Posterior cingulate gyrus (tissue), 11 donors: ENCODE measurements around the gene PAQR7.

Experiments used
- DNase-seq, 10 donors: peaks; one replicate each; pipeline versions ENCODE4 v3.0.0 to v3.0.0-alpha.2; 2020 to 2021; ENCODE audit warnings: mixed read lengths in 3 of 10
- intact Hi-C: fragments of 100-400 bp; cut with DNase I; formaldehyde crosslinking; loops from one replicate; pipeline ENCODE4 v1.15.1; 2023

The PAQR7 gene

DNA sequence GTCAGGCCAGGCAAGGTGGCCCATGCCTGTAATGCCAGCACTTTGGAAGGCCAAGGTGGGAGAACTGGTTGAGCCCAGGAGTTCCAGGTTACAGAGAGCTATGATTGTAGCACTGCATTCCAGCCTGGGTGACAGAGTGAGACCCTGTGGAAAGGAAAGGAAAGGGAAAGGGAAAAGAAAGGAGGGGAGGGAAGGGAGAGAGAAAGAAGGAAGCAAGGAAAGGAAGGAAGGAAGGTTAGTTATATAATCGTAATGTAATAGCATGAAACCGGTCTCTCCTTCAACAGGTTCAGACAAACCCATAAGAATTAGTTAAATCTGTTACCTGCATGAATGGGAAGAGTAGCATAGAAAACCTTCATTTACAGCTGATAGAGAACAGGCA is 1.2 kb upstream of the PAQR7 start:
- intact Hi-C loops, result no loop called here
- no peak for DNase-seq

DNA sequence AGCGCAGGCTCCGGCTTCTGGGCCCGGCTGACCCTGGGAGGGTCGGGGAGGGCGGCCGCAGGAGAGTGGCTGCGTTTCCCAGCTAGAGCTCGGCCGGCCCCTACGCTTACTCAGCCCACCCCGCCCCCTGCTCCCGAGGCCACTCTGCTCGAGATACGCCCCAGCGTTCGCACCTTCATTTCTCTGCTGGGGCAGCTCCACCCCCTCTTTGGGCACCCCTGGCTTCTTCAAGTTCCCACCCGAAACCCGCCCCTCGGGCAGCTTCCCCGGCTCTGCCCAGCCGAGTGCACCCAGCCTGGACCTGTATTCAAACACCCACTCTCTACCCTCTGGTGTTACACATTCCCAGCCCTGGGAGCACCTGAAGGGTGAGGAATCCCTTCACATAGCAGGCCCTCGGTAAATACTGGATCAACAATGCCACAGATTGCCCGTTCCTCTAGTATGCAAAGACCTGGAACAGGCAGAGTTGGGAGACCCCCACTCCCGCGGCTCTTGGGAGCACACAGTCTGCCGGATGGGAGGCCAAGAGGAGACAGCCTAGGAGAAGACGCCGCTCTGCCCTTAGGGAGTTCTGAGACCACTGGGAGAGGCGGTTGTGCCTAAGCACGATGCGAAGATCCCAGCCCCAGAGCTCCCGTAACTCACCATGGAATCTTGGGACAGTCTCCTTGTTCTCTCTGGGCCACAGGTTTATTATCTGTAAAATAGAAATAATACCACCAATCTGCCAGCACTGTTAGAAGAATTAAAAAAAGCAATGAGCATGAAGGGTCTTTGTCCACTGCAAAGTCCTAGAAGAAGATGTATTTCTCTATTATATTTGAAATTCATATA is 566 bp upstream of the PAQR7 start:
- peak in 1 of 10 donors; percentile 81 for DNase-seq
- intact Hi-C loops, result no loop called here

DNA sequence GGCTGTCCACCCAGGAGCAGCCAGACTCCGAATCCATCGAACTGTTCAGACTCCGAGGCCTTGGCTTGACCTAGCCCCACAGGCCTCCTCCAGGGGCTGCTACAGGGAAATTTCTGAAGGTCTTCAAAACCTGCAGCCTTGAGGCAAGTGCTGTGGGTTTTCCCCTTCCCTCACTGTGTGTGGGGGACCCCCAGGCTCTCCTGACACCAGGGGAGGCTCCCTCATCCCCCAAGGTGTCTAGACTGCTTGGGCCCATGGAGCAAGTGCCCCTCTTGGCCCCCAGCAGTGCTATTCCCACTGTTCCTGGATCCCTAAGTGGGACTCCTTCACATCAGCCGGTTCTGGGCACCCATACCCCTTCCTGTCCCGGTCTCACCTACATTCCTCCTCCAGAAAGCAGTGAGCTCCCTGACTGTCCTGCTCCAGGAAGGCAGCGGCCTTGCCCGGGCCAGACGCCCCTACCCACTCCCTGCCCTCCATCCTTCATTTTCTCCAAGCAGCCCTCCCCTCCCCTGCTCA is 814 bp downstream of the PAQR7 start:
- intact Hi-C loops, result no loop called here
- no peak for DNase-seq

DNA sequence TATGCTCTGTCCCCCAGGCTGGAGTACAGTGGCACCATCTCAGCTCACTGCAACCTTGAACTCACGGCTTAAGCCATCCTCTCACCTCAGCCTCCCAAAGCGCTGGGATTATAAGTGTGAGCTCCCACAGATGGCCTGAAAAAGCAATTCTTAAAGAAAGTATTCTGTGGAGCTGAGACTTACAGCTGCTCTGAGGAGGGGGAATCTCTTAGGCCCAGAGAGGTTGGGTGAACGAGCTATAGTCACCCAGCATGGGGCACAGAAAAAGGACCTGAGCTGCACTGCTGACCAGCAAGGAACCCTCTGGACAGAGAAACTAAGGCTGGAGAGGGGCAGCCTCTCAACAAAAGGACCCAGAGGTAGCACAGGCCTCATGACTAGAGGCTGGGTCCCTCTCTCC is 1.3 kb downstream of the PAQR7 start:
- intact Hi-C loops, result no loop called here

DNA sequence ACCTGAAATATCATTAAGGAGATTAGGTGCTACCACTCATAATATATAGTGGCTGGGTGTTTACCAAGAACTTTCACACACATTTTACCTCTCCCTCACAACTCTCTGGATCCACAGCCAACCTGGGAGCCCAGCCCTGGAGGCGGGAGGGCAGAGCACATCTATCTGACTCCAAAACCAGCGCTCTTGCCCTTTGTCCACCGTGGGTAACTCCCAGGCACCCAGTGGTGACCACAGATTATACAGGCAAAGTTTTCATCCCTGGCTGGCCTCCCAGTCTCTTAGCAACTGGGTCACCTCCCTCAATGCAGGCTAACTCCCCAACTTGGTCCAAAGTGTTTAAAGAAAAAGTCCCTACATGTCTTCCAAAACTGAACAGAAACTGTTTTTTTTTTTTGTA is 2.4 kb downstream of the PAQR7 start:
- intact Hi-C loops, result no loop called here
- peak in 1 of 10 donors; percentile 50 for DNase-seq

More for the DNA sequence above, 1.3 kb downstream of the PAQR7 start:
- peak in 1 of 10 donors; percentile 36 for DNase-seq

DNA sequence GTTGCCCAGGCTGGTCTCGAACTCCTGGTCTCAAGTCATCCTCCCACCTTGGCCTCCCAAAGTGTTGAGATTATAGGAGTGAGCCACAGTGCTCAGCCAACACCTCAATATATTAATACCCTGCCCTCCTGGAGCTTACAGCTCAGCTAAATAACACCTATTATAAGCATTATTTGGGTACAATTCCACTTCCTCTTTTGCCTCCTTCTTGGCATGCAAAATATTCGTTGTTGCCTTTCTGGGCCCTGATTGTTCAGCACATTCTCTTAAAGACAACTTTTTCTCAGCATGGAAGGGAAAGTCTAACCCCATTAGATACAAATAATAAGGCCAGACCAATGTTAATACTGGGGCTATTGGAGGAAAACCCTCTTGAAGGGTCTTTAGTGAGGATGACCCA is 2.8 kb downstream of the PAQR7 start:
- DNase-seq, result no peak
- intact Hi-C loops, result no loop called here

DNA sequence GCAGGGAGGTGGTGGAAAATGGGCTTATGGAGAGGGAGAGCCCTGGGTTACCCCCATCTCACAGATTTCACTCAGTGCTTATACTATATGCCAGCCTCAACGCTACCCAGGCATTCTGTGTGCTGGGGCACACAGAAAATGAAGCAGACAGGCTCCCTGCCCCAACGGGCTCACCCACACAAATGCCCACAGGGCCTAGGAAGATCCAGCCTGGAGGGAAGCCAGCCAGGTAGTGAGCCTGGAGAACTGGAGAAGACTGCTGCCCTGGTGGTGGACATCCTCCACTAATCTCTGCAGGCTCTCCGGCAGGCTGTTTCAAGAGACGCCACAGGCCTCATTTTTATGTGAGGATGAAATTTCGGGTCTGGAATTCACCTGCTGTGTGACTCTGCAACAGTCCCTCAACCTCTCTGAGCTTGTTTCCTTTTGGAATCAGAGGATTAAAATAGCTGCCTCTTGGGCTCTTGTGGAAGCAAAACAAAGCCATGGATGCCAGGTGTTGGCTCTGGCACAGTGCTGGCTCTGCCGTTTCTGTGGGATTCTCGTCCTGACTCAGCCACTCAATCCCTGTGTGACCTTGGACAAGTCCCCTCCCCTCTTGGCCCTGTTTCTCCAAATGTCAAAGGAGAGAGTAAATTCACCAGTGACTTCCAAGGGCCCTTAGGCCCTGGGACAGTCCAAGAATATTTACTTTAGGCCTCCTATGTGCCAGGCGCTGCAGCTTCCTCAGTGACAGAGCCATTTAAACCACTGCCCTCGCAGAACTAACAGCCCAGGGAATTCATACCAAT is 3.6 kb downstream of the PAQR7 start:
- peak in 1 of 10 donors; percentile 64 for DNase-seq
- intact Hi-C loops, result no loop called here

DNA sequence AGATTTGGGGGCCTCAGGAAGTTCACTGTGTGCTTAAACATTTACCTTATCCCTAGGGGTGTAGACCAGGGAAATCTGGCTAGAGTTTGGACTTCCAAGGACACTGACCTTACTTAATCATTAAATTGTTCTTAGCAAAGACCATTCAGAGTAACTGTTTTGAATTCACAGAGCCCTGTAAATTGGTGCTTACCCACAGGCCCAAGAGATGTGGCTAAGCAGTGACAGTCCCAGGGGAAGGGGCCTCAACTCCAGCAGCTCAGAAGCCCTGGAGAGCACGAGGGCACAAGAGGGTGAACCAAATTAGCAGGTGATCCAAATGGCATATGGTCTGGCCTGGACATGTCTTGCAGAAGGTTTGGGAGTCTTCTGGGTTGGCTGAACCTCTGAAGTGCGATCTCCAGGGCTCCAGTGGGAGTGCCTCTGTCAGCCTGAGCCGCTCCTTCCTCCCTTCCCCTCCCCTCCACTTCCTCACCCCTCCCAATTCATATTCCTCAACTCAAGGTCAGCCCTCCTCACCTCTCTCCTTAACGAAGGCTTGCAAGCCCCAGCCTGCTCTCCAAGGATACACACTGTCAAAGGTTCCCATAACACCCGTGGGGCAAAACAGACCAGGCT is 4.3 kb downstream of the PAQR7 start:
- DNase-seq, result peak in 1 of 10 donors; percentile 45
- intact Hi-C loops, result no loop called here

DNA sequence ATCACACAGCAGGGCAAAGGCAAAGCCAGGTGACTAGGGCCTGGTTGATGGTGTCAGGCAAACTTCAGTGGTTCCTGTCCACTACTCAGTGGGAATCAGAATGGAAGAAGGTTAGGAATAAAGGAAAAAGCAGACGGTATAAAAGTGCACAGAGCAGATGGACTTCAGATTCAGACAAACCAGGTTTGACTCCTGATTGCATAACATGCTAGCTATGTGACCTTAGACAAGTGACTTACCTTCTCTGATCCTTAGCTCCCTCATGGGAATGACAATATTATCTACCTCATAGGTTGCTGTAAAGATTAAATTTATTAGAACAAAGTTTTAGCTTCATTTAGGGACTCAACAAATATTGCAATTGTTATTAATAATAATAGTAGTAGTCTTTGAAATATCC is 4.9 kb downstream of the PAQR7 start:
- no peak for DNase-seq
- intact Hi-C loops, result no loop called here

DNA sequence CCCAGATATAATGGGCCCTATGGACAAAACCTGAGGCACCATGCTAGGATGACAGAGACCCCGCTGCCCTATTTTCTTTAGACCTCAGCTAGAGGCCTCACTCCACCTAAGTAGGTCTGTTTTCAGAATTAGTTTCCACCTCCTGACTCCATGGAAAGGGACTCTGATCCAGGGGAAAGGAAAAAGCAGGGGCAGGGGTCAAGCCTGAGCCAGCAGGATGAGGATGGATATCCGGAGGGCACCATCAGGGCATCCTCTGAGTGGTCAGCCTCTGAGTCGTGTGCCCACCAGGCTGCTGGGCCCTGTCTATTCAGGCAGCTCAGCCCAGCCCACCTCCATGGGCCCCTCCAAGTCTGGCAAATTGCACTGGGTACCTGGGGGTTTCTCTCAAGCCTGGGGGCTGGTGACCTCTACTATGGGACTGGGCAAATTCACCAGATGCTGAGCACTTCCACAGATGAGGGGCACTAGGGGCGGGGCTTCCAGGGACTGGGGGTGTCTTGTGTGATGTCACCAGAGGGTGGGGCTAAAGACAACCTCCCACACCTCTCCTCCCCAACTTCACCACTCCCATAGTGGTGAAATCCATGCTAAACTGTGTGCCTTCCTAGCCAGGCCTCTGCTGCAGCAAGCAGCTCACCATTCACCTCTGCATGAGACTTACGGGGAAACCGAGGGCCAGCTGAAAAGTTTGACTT is 5.5 kb downstream of the PAQR7 start:
- peak in 1 of 10 donors; percentile 77 for DNase-seq
- intact Hi-C loops, result no loop called here

DNA sequence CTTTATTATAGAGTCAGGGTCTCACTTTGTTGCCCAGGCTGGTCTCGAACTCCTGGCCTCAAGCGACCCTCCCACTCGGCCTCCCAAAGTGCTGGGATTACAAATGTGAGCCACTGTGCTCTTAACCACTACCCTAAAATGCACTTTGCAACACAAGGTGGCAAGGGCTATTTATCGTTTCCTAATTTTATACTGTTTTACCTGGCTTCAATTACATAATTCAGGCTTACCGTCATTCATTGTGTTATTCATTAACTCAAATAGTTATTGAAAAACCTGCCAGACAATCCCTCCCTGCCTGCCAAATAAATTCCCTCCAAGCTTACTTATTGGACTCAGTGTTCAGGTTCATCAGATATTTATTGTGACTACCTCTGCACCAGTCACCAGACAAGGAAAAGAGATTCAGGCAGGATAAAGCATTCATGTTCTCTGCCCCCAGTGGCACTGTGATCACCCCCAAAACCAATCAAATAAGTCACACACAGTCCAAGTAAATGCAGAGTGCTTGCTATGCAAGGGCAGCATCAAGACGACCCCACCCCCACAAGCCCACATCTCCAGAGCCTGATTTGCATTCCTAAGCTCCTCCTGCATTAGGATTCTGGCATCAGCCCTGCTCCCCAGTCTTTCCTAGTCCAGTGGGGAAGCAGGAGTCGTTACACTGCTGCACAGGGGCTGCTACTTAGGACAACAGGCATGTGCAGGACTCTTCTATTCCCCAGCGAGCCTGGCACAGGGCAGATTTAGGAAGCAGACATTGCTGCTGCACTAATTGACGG is 8.1 kb downstream of the PAQR7 start:
- peak in 1 of 10 donors; percentile 35 for DNase-seq
- intact Hi-C loops, result no loop called here

DNA sequence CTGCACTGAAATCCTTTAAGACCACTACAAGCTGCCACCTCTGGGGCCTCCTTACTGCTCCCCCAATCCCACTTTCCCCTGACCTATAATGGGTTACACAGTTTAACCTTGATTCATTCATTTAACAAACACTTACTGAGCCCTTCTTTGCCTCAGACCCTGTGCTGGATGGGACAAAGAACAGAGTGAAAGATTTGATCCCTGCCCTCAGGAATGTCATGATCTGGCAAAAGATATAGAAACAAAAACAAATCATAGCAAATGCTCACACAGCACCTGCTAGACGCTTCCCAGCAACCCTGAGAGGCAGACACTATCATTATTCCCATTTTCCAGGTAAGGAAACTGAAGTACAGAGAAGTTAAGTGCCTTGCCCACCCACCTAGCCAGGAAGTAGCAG is 9.2 kb downstream of the PAQR7 start:
- no peak for DNase-seq
- intact Hi-C loops, result no loop called here

DNA sequence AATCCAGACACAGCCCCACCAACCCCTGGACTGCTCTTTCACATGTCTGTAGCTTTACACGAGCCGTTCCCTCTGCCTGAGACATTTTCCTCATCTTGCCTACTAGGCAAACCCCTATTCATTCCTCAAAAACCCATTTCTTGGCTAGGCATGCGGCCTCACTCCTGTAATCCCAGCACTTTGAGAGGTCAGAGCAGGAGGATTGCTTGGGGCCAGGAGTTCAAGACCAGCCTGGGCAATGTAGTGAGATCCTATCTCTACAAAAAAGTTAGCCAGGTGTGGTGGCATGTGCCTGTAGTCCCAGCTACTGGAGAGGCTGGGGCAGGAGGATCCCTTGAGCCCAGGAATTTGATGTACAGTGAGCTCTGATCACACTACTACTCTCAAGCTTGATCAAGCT is 11.1 kb downstream of the PAQR7 start:
- DNase-seq, result peak in 1 of 10 donors; percentile 8
- intact Hi-C loops, result no loop called here

DNA sequence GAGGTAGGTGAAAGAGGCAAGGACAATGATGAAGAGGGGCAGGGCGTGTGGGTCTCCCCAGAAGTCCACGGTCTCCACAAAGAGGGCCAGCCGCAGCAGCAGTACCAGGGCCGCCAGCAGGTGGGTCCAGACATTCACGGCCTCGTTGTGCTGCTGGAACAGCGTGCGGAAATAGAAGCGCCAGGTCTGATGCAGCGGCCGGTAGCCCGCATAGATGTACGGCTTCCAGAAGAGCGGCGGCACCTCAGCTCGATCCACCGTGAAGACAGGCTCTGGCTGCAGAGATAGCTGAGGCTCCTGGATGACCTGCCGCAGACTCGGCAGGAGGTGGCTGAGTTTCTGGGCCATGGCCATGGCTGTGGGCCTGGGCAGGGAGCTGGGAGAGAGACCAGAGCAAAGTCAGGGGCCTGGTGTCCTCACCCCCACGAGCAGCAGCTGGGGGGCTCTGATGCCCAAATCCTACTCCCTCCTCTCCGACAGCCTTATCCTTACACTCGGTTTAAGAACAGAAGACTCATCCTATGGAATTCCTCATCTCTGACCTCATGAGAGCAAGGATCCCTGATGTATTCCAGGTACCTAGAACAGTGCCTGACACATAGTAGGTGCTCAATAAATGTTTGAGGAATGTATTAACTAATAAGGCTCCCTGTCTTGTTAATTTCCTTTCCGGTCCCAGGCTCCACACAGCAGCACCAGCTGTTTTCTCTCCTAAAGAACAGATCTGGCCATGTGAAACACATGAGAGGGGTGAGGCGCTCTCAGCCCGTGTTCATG is 11.8 kb downstream of the PAQR7 start:
- intact Hi-C loops, result no loop called here
- DNase-seq, result peak in 2 of 10 donors; percentile 39 to 84

DNA sequence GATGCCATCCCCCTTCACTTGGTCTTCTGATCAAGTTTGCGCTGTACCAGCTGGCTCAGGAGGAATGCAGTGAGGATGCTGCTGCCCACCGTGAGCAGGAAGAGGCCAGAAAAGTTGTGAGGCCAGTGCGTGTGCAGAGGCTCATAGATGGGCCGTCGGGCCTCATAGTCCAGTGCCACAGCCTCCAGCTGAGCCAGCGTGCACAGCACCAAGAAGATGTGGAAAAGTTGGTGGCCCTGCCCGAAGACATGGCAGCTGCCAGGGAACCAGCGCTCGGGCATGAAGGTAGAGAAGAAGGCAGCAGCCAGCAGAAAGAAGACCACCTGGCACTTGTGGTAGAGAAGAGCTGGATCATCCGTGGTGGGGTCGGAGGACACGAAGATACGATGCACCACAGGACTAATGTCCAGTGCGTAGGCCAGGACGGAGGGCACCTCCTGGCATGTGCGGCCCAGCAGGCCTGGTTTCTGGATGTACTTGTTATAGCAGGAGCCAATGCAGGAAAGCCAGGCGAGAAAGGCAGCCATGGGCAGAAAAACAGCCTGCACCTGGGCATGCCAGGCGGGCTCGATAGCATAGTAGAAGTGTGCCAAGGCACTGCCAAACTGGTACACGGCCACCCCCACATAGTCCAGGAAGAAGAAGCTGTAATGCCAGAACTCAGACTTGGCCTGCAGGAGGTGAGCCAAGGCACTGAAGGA is 12.6 kb downstream of the PAQR7 start:
- intact Hi-C loops, result no loop called here
- peak in 4 of 10 donors; percentile 32 to 91 (median 84) for DNase-seq

DNA sequence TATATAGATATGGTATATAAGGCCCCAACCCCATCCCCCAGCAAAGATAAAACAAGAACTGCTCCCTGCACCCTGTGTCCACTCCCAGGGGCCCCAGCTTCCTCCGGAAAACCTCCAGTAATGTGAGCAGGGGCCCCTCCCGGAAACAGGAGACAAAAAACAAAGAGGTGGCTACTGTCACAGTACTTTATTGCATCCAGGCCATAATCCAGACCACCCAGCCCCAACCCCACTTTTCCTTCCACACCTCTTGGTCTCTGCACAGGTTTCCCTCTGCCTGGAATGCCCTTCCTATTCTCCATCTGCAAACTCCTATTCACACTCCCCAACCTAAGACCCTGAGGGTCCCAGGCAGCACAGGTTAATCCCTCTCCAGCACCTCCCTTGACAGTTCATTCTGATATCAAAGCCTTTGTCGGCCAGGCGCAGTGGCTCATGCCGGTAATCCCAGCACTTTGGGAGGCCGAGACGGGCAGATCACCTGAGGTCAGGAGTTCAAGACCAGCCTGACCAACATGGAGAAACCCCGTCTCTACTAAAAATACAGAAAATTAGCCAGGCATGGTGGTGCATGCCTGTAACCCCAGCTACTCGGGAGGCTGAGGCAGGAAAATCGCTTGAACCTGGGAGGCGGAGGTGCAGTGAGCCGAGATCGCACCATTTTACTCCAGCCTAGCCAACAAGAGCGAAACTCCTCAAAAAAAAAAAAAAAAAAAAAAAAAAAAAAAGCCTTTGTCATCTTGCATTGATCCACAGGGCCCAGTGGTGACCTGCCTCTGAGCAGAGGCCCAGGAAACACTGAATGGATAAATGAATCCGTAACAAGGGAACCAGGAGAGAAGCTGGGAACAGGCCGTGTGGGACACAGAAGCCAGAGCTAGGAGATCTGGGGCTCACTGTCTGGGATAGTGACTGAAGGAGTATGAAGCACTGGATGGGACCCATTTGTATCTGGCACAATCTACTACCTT is 13.9 kb downstream of the PAQR7 start:
- peak in 2 of 10 donors; percentile 12 to 62 for DNase-seq
- intact Hi-C loops, result no loop called here
